ENCODE results near the gene FBLN2. TPM values are rescaled to one million over a fixed set of nuclear protein-coding genes. Genes with fewer than 3 reads are reported as not detected.

FBLN2 gene
- total RNA-seq, 2 experiments from 2014 or later, result not detected

DNA sequence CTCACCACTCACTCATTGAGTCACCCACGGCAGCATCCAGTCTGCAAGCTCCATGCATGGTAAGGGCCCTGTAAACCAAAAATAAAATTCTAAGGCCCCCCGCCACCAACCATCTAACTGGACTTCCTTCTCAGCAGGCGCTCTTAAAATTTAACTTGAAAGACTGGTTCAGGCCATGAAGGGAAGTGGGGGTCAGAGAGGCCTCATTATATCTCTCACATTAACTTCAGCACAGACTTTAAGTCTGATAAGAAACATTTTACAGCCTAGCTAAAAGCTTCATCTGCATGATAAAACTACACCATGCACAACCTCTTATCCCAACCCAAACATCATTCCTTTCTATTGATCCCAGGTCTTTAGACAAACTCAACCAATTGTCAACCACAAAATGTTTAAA, 38.5 kb downstream of the FBLN2 start:
- CTCF ChIA-PET, result interaction anchor here (1.1 kb wide), 1 partner anchor 36 kb away, joined by 5 read pairs; no protein-coding TSS in a partner anchor
- DNase-seq, result no peak
- intact Hi-C loops (cut with micrococcal nuclease), result no loop called here
- H3K4me1 Mint-ChIP-seq (ENCODE audit: low read depth), result no peaks in the 10 kb centered on the region
- H3K27ac Mint-ChIP-seq, result no peak overlapping the region
- H3K9me3 Mint-ChIP-seq, result no peaks in the 10 kb centered on the region
- no peaks in the 10 kb centered on the region for H3K36me3 Mint-ChIP-seq (ENCODE audit: low read depth)
- H3K27me3 Mint-ChIP-seq (ENCODE audit: low read depth), result no peaks in the 10 kb centered on the region
- H3K4me3 Mint-ChIP-seq, result no peak overlapping the region

- H3K36me3 Mint-ChIP-seq (ENCODE audit: low read depth), result no peaks in the 10 kb centered on the region
- H3K9me3 Mint-ChIP-seq, result no peaks in the 10 kb centered on the region
- no peak overlapping the region for H3K27ac Mint-ChIP-seq
- H3K4me3 Mint-ChIP-seq, result no peak overlapping the region
- CTCF ChIA-PET, result no interaction called here
- intact Hi-C loops (cut with micrococcal nuclease), result no loop called here
- no peak for DNase-seq
- H3K4me1 Mint-ChIP-seq (ENCODE audit: low read depth), result no peaks in the 10 kb centered on the region
- H3K27me3 Mint-ChIP-seq (ENCODE audit: low read depth), result no peaks in the 10 kb centered on the region
Measured at GRCh38 chr3:13588221-13588701, 39.3 kb downstream of the FBLN2 start.

GRCh38 chr3:13588993-13589392, 40.1 kb downstream of the FBLN2 start:
- Mint-ChIP-seq H3K4me1 (ENCODE audit: low read depth) (no peaks in the 10 kb centered on the region), H3K4me3 (no peak overlapping the region), H3K27ac (no peak overlapping the region), H3K36me3 (ENCODE audit: low read depth) (no peaks in the 10 kb centered on the region), H3K27me3 (ENCODE audit: low read depth) (no peaks in the 10 kb centered on the region), H3K9me3 (no peaks in the 10 kb centered on the region)
- intact Hi-C loops (cut with micrococcal nuclease), result no loop called here
- no peak for DNase-seq
- CTCF ChIA-PET, result no interaction called here

DNA sequence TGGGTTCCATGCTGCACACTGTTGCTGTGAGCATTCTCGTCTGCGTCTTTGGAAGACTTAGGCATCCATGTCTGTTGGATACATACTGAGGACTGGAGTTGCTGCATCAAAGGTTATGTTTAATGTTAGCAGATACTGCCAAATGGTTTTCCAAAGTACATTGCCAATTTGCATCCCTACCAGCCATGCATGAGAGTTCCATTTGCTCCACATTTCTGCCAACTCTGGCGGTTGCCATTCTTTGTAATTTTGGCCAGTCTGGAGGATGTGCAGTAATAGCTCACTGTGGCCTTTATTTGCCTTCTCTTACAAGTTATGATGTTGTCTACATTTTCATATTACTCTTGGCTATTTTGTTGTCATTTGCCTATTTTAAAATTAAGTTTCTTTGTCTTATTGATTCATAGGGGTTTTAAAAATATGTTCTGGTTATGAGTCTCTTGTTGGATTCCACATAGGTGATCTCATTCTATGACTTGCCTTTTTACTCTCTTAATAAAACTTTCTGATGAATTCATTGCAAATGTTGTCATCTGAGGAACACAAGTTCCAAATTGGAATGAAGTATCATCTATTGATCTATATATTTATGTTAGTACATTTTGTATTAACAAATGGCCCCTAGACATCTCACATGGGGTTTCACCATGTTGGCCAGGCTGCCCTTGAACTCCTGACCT, 42.1 kb downstream of the FBLN2 start:
- no peaks in the 10 kb centered on the region for H3K27me3 Mint-ChIP-seq (ENCODE audit: low read depth)
- no peak for DNase-seq
- no peaks in the 10 kb centered on the region for H3K9me3 Mint-ChIP-seq
- no peak overlapping the region for H3K4me3 Mint-ChIP-seq
- H3K36me3 Mint-ChIP-seq (ENCODE audit: low read depth), result no peaks in the 10 kb centered on the region
- intact Hi-C loops (cut with micrococcal nuclease), result no loop called here
- H3K4me1 Mint-ChIP-seq (ENCODE audit: low read depth), result no peaks in the 10 kb centered on the region
- CTCF ChIA-PET, result interaction anchor here (2.7 kb wide), 1 partner anchor 58 kb away, joined by 13 read pairs; no protein-coding TSS in a partner anchor
- H3K27ac Mint-ChIP-seq, result no peak overlapping the region

DNA sequence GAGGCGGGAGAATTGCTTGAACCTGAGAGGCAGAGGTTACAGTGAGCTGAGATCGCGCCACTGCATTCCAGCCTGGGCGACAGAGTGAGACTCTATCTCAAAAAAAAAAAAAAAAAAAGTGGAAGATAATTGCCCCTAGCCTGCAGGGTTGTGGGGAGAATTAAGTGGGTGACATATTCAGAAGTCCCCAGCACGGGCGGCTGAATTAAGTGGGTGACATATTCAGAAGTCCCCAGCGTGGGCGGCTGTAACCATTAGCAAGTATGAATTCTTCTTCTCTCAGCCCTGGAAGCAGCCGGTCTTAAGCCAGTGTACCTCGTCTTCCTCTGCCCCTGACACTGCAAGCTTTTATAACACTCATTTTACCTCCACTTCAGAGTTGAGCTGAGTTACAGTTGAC, 44.7 kb downstream of the FBLN2 start:
- intact Hi-C loops (cut with micrococcal nuclease), result no loop called here
- H3K27me3 Mint-ChIP-seq (ENCODE audit: low read depth), result no peaks in the 10 kb centered on the region
- H3K36me3 Mint-ChIP-seq (ENCODE audit: low read depth), result no peaks in the 10 kb centered on the region
- no peaks in the 10 kb centered on the region for H3K4me1 Mint-ChIP-seq (ENCODE audit: low read depth)
- H3K4me3 Mint-ChIP-seq, result no peak overlapping the region
- H3K9me3 Mint-ChIP-seq, result no peaks in the 10 kb centered on the region
- H3K27ac Mint-ChIP-seq, result no peak overlapping the region
- CTCF ChIA-PET, result interaction anchor here (2.7 kb wide), 1 partner anchor 55 kb away, joined by 13 read pairs; no protein-coding TSS in a partner anchor
- DNase-seq, result no peak

GRCh38 chr3:13594146-13594545, 45.2 kb downstream of the FBLN2 start:
- Mint-ChIP-seq H3K9me3 (no peaks in the 10 kb centered on the region), H3K36me3 (ENCODE audit: low read depth) (no peaks in the 10 kb centered on the region), H3K27ac (no peak overlapping the region), H3K27me3 (ENCODE audit: low read depth) (peaks cover 2% of the 10 kb centered on the region), H3K4me1 (ENCODE audit: low read depth) (no peaks in the 10 kb centered on the region), H3K4me3 (no peak overlapping the region)
- CTCF ChIA-PET, result no interaction called here
- no peak for DNase-seq
- intact Hi-C loops (cut with micrococcal nuclease), result no loop called here

DNA sequence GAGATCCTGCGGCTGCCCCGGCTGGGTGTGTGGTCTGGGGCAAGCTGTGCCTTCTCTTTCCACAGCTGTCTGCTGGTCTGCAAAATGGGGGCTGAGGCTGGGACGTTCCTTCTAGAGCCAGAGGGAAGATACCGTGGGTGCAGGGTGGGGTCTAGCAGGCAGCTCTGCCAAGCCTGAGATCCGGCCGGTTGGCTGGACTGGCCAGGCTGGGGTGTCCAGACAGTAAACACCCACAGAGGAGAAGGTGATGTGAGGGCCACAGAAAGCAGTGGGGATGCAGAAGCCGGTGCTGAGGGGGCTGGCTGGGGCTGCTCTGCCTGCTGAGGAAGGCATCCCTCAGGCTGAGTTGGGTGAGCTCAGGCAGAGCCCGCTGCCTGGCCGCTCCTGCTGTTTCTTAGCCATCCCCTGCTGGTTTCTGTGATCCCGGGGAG, 46.1 kb downstream of the FBLN2 start:
- H3K36me3 Mint-ChIP-seq (ENCODE audit: low read depth), result no peaks in the 10 kb centered on the region
- intact Hi-C loops (cut with micrococcal nuclease), result no loop called here
- H3K27ac Mint-ChIP-seq, result no peak overlapping the region
- H3K27me3 Mint-ChIP-seq (ENCODE audit: low read depth), result peaks cover 4% of the 10 kb centered on the region
- DNase-seq, result no peak
- H3K4me3 Mint-ChIP-seq, result no peak overlapping the region
- no peaks in the 10 kb centered on the region for H3K4me1 Mint-ChIP-seq (ENCODE audit: low read depth)
- H3K9me3 Mint-ChIP-seq, result no peaks in the 10 kb centered on the region
- CTCF ChIA-PET, result no interaction called here

DNA sequence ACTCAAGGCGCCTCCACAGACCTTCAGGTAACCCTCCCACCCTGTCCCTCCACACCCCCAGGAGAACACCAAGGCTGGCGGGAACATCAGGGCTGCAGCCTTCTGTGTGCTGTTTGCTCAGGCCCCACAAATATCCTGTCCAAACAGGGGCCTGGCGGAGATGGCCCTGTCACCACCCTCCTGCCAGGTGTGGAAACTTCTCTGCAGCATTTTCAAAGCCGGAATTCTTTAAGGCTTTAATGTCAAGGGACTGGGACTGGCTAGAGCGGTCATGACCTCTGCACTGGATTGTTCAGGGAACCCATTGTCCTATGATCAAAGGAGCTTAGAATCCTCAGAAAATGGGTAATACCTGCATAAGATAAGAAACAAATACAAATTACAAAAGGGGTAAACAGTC, 46.6 kb downstream of the FBLN2 start:
- no peaks in the 10 kb centered on the region for H3K4me1 Mint-ChIP-seq (ENCODE audit: low read depth)
- CTCF ChIA-PET, result no interaction called here
- intact Hi-C loops (cut with micrococcal nuclease), result no loop called here
- no peak overlapping the region for H3K27ac Mint-ChIP-seq
- H3K27me3 Mint-ChIP-seq (ENCODE audit: low read depth), result peaks cover 4% of the 10 kb centered on the region
- DNase-seq, result no peak
- no peaks in the 10 kb centered on the region for H3K9me3 Mint-ChIP-seq
- no peaks in the 10 kb centered on the region for H3K36me3 Mint-ChIP-seq (ENCODE audit: low read depth)
- H3K4me3 Mint-ChIP-seq, result no peak overlapping the region

DNA sequence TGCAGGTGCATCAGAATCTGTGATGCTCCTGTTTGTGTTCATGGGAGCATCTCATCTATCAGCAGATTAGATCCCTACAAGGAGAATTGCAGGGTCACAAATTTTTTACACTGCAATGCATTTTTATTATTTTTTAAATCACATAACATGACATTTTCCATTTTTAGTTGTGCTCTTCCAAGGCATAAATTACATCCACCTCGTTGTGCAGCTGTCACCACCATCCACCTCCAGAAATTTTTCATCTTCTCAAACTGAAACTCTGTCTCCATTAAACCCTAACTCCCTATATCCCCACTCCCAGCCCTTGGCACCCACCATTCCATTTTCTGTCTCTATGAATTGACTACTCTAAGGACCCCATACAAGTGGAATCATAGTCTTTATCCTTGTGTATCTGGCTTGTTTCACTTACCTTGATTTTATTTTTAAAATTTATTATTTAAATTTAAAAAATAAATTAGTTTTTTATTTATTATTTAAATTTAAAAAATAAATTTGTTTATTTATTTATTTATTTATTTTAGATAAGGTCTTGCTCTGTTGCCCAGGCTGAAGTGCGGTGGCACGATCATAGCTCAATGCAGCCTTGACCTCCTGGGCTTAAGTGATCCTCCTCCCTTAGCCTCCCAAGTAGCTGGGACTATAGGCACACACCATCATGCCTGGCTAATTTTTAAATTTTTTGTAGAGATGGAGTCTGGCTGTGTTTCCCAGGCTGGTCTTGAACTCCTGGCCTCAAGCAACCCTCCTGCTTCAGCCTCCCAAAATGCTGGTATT, 47.7 kb downstream of the FBLN2 start:
- no peaks in the 10 kb centered on the region for H3K36me3 Mint-ChIP-seq (ENCODE audit: low read depth)
- no peak for DNase-seq
- intact Hi-C loops (cut with micrococcal nuclease), result no loop called here
- no peak overlapping the region for H3K4me3 Mint-ChIP-seq
- CTCF ChIA-PET, result no interaction called here
- H3K27me3 Mint-ChIP-seq (ENCODE audit: low read depth), result peaks cover 4% of the 10 kb centered on the region
- H3K27ac Mint-ChIP-seq, result no peak overlapping the region
- no peaks in the 10 kb centered on the region for H3K4me1 Mint-ChIP-seq (ENCODE audit: low read depth)
- H3K9me3 Mint-ChIP-seq, result no peaks in the 10 kb centered on the region

GRCh38 chr3:13597661-13598060, 48.7 kb downstream of the FBLN2 start:
- Mint-ChIP-seq H3K36me3 (ENCODE audit: low read depth) (no peaks in the 10 kb centered on the region), H3K4me1 (ENCODE audit: low read depth) (no peaks in the 10 kb centered on the region), H3K4me3 (no peak overlapping the region), H3K27me3 (ENCODE audit: low read depth) (peaks cover 4% of the 10 kb centered on the region), H3K27ac (no peak overlapping the region), H3K9me3 (no peaks in the 10 kb centered on the region)
- intact Hi-C loops (cut with micrococcal nuclease), result no loop called here
- DNase-seq, result no peak
- CTCF ChIA-PET, result no interaction called here

GRCh38 chr3:13598201-13598600, 49.3 kb downstream of the FBLN2 start:
- DNase-seq, result no peak
- CTCF ChIA-PET, result no interaction called here
- Mint-ChIP-seq H3K9me3 (no peaks in the 10 kb centered on the region), H3K36me3 (ENCODE audit: low read depth) (no peaks in the 10 kb centered on the region), H3K4me1 (ENCODE audit: low read depth) (no peaks in the 10 kb centered on the region), H3K27me3 (ENCODE audit: low read depth) (peaks cover 4% of the 10 kb centered on the region), H3K27ac (no peak overlapping the region), H3K4me3 (no peak overlapping the region)
- intact Hi-C loops (cut with micrococcal nuclease), result no loop called here

- Mint-ChIP-seq H3K4me3 (no peak overlapping the region), H3K27ac (no peak overlapping the region), H3K27me3 (ENCODE audit: low read depth) (peaks cover 4% of the 10 kb centered on the region), H3K9me3 (no peaks in the 10 kb centered on the region), H3K4me1 (ENCODE audit: low read depth) (no peaks in the 10 kb centered on the region), H3K36me3 (ENCODE audit: low read depth) (no peaks in the 10 kb centered on the region)
- CTCF ChIA-PET, result no interaction called here
- no peak for DNase-seq
- intact Hi-C loops (cut with micrococcal nuclease), result no loop called here
Measured at GRCh38 chr3:13598926-13599886, 50.3 kb downstream of the FBLN2 start.

Data from activated naive CD4-positive, alpha-beta T cell treated with anti-CD3 and anti-CD28 coated beads for 36 hours (primary cell).